Uterus (tissue), 2 donors: ENCODE measurements around the gene EXTL2.

Experiments used
- CTCF ChIP-seq, 4 experiments: fragments of 200-600 bp in 2 of 4; fragments of 450-650 bp in 2 of 4; sonication (generic) in 2 of 4; IDR thresholded peaks; one replicate each; pipeline ENCODE4 v1.5.1; 2016 to 2019; ENCODE audit warnings: antibody characterized with exemption in 4 of 4, mild to moderate bottlenecking in 2 of 4, moderate library complexity in 1 of 4
- POLR2A ChIP-seq, 2 donors: fragments of 450-650 bp; IDR thresholded peaks; one replicate each; pipeline ENCODE4 v1.6.1; 2016; ENCODE audit warnings: antibody characterized with exemption in 2 of 2, mild to moderate bottlenecking in 1 of 2, moderate library complexity in 1 of 2

GRCh38 chr1:100909018-100909417 is 14.4 kb upstream of the EXTL2 start:
- TF ChIP-seq CTCF (IDR thresholded peaks at IDR 0.05) (no peak), POLR2A (IDR thresholded peaks at IDR 0.05) (no peak)
